DOHH2 (cell line): ENCODE results near the gene HFE.

ENCODE experiments used
- H3F3A ChIP-seq: fragments of 200-600 bp; sonication (generic), shearing (Covaris generic); 2 replicates; pipeline ENCODE4 v1.6.0; 2016; ENCODE audit warnings: antibody characterized with exemption, mild to moderate bottlenecking; ENCODE audit not compliant: control insufficient read depth, insufficient read depth
- H3K27ac ChIP-seq: fragments of 200-600 bp; sonication (generic); 2 replicates; pipeline ENCODE4 v1.5.1; 2014; ENCODE audit warnings: low read depth, mild to moderate bottlenecking, low read length, moderate library complexity
- H3K27me3 ChIP-seq: fragments of 200-600 bp; sonication (generic); 2 replicates; pipeline ENCODE4 v1.6.1; 2014; ENCODE audit warnings: mild to moderate bottlenecking, low read length, mixed read lengths; ENCODE audit not compliant: control insufficient read depth
- H3K36me3 ChIP-seq: fragments of 200-600 bp; sonication (generic); 2 replicates; pipeline ENCODE4 v1.6.1; 2014; ENCODE audit warnings: mild to moderate bottlenecking, low read length, moderate library complexity, mixed read lengths; ENCODE audit not compliant: control insufficient read depth
- H3K4me1 ChIP-seq: fragments of 200-600 bp; sonication (generic); 2 replicates; pipeline ENCODE4 v1.6.1; 2014; ENCODE audit warnings: mild to moderate bottlenecking, low read length, mixed read lengths; ENCODE audit not compliant: control insufficient read depth
- H3K4me2 ChIP-seq: fragments of 200-600 bp; sonication (generic); 2 replicates; pipeline ENCODE4 v1.6.0; 2014; ENCODE audit warnings: mild to moderate bottlenecking, low read length, moderate library complexity
- H3K4me3 ChIP-seq: fragments of 200-600 bp; sonication (generic); 2 replicates; pipeline ENCODE4 v1.5.1; 2014; ENCODE audit warnings: mild to moderate bottlenecking, low read length, mixed read lengths
- H3K79me2 ChIP-seq: fragments of 200-600 bp; sonication (generic); 2 replicates; pipeline ENCODE4 v1.6.1; 2014; ENCODE audit warnings: mild to moderate bottlenecking, low read length, mixed read lengths; ENCODE audit not compliant: control insufficient read depth
- H3K9me2 ChIP-seq: fragments of 200-600 bp; sonication (generic); replicated peaks from 2 replicates; pipeline ENCODE4 v1.6.1; 2014; ENCODE audit warnings: mild to moderate bottlenecking, low read length, mixed read lengths; ENCODE audit not compliant: control insufficient read depth
- H3K9me3 ChIP-seq: fragments of 200-600 bp; sonication (generic); 2 replicates; pipeline ENCODE4 v1.6.1; 2014; ENCODE audit warnings: antibody characterized with exemption, low read length, mixed read lengths; ENCODE audit not compliant: control insufficient read depth, insufficient read depth
- H4K20me1 ChIP-seq: fragments of 200-600 bp; sonication (generic); 2 replicates; pipeline ENCODE4 v1.6.0; 2014; ENCODE audit warnings: low read depth, mild to moderate bottlenecking, antibody characterized with exemption, low read length, moderate library complexity; ENCODE audit not compliant: control insufficient read depth, insufficient read depth
- EZH2phosphoT487 ChIP-seq: fragments of 200-600 bp; sonication (generic); IDR thresholded peaks from 2 replicates; pipeline ENCODE4 v1.6.1; 2017; ENCODE audit warnings: borderline replicate concordance, mild to moderate bottlenecking, antibody characterized with exemption, low read length, moderate library complexity, mixed read lengths
- TF ChIP-seq, protein P1 (sequence below): fragments of 200-600 bp; sonication (generic); IDR thresholded peaks from one replicate; pipeline ENCODE4 v1.5.1; 2014; ENCODE audit warnings: antibody characterized with exemption, mild to moderate bottlenecking, low read depth, low read length; ENCODE audit not compliant: poor library complexity, severe bottlenecking

The HFE gene

DNA sequence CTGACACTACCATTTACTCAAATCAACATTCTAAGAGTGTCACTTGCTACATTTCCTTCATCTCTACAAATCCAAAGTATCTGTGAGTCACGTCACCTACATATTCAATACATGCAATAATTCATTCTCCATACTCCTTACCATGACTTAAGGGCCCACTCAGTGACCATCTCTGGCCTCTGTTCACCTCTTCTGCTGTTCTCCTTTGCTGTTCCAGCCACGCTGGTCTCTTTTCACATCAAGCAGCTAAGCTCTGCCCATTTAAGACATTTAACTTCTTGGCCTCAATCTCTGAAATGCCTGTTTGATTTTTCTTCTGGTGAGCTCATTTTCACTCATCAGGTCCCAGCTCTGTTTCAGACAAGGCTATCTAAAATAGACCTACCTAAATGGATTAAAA, 46.5 kb downstream of the HFE start:
- Histone ChIP-seq H3K4me2 (no peak overlapping the region), H3K9me2 (no peaks in the 10 kb centered on the region), H3K36me3 (no peaks in the 10 kb centered on the region), H3K27ac (no peak overlapping the region), H3K4me3 (no peak overlapping the region), H3K79me2 (no peaks in the 10 kb centered on the region), H3F3A (peaks cover 3% of the 10 kb centered on the region; the same call in 1 of the 2 replicates), H3K4me1 (peaks cover 8% of the 10 kb centered on the region), H4K20me1 (no peaks in the 10 kb centered on the region), H3K9me3 (no peaks in the 10 kb centered on the region), H3K27me3 (no peaks in the 10 kb centered on the region)
- no peak for TF ChIP-seq EZH2phosphoT487
- TF ChIP-seq, protein P1, sequence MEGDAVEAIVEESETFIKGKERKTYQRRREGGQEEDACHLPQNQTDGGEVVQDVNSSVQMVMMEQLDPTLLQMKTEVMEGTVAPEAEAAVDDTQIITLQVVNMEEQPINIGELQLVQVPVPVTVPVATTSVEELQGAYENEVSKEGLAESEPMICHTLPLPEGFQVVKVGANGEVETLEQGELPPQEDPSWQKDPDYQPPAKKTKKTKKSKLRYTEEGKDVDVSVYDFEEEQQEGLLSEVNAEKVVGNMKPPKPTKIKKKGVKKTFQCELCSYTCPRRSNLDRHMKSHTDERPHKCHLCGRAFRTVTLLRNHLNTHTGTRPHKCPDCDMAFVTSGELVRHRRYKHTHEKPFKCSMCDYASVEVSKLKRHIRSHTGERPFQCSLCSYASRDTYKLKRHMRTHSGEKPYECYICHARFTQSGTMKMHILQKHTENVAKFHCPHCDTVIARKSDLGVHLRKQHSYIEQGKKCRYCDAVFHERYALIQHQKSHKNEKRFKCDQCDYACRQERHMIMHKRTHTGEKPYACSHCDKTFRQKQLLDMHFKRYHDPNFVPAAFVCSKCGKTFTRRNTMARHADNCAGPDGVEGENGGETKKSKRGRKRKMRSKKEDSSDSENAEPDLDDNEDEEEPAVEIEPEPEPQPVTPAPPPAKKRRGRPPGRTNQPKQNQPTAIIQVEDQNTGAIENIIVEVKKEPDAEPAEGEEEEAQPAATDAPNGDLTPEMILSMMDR: no peak

DNA sequence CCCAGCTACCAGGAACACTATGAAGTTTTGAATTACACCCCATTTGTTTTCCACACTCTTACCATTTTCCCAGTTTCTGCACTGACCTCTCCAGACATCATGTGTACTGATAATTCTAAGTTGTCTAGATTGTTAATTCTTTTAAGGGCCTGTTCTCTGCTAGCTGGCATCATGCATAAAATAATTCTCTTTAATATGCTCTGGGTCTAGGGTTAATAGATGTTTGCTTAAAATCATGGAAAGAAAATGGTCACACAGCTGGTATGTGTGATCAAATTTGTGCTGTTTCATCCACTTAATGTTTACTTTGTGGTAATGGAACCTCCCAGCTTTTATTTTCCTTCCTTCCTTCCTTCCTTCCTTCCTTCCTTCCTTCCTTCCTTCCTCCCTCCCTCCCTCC, 49.1 kb downstream of the HFE start:
- no peaks in the 10 kb centered on the region for H3K27me3 ChIP-seq
- H3K79me2 ChIP-seq: no peaks in the 10 kb centered on the region
- TF ChIP-seq, protein P1: no peak
- TF ChIP-seq EZH2phosphoT487: no peak
- no peaks in the 10 kb centered on the region for H3K9me3 ChIP-seq
- H3K4me3 ChIP-seq: no peak overlapping the region
- H3K4me2 ChIP-seq: no peak overlapping the region
- H3K27ac ChIP-seq: no peak overlapping the region
- no peaks in the 10 kb centered on the region for H4K20me1 ChIP-seq
- H3K4me1 ChIP-seq: peaks cover 8% of the 10 kb centered on the region
- H3K36me3 ChIP-seq: no peaks in the 10 kb centered on the region
- no peaks in the 10 kb centered on the region for H3K9me2 ChIP-seq
- H3F3A ChIP-seq: peaks cover 3% of the 10 kb centered on the region; the same call in 1 of the 2 replicates

- H3K36me3 ChIP-seq: no peaks in the 10 kb centered on the region
- H3K4me3 ChIP-seq: no peak overlapping the region
- no peak overlapping the region for H3K27ac ChIP-seq
- H3K4me2 ChIP-seq: no peak overlapping the region
- H3K9me3 ChIP-seq: no peaks in the 10 kb centered on the region
- peaks cover 3% of the 10 kb centered on the region; the same call in 1 of the 2 replicates for H3F3A ChIP-seq
- H3K79me2 ChIP-seq: no peaks in the 10 kb centered on the region
- H3K4me1 ChIP-seq: peaks cover 8% of the 10 kb centered on the region
- no peaks in the 10 kb centered on the region for H3K9me2 ChIP-seq
- H4K20me1 ChIP-seq: no peaks in the 10 kb centered on the region
- TF ChIP-seq, protein P1: no peak
- TF ChIP-seq EZH2phosphoT487: no peak
- no peaks in the 10 kb centered on the region for H3K27me3 ChIP-seq
Observed at GRCh38 chr6:26140254-26140966, 53.2 kb downstream of the HFE start.
